Measurements from ENCODE around the gene ITPRIPL2. TPM values are rescaled to one million over a fixed set of nuclear protein-coding genes. Genes with fewer than 3 reads are reported as not detected.

ITPRIPL2 gene
- total RNA-seq, 4 donors from 2014 or later: 58.9 to 92.5 (median 75.7) TPM

DNA sequence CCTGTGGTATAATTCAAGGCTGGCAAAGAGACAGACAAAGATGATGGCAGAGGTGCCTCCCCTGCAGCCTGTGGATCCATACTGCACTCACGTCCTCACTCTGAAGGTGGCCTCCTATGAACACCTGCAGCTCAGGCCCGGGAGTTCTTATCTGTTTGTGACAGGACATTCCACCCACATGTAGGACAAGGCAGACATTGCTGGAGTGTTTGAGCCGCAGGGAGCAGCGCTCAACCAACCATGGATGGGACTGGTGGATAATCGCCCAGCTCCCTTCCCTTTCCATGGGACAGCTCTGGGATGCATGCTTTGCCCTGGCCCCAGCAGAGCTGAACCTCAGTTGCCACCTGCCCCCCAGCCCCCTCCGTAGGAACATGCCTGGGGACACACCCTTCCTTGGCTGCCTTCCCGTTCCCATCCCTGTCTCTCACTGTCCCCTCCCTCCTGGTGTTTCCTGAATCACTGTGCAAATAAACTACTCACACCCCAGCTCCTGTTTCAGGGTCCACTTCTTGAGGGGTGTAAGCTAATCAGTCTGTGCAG, 22.2 kb downstream of the ITPRIPL2 start:
- ATAC-seq (ENCODE audit: low FRiP score) (no peak), DNase-seq (ENCODE audit: low spot score) (no peak)
- TF ChIP-seq CTCF (IDR thresholded peaks at IDR 0.05): no peak

- DNase-seq (ENCODE audit: low spot score) (no peak), ATAC-seq (ENCODE audit: low FRiP score) (peak; percentile 53)
- TF ChIP-seq CTCF (IDR thresholded peaks at IDR 0.05): no peak
Observed at GRCh38 chr16:19136549-19137196, 22.9 kb downstream of the ITPRIPL2 start.

DNA sequence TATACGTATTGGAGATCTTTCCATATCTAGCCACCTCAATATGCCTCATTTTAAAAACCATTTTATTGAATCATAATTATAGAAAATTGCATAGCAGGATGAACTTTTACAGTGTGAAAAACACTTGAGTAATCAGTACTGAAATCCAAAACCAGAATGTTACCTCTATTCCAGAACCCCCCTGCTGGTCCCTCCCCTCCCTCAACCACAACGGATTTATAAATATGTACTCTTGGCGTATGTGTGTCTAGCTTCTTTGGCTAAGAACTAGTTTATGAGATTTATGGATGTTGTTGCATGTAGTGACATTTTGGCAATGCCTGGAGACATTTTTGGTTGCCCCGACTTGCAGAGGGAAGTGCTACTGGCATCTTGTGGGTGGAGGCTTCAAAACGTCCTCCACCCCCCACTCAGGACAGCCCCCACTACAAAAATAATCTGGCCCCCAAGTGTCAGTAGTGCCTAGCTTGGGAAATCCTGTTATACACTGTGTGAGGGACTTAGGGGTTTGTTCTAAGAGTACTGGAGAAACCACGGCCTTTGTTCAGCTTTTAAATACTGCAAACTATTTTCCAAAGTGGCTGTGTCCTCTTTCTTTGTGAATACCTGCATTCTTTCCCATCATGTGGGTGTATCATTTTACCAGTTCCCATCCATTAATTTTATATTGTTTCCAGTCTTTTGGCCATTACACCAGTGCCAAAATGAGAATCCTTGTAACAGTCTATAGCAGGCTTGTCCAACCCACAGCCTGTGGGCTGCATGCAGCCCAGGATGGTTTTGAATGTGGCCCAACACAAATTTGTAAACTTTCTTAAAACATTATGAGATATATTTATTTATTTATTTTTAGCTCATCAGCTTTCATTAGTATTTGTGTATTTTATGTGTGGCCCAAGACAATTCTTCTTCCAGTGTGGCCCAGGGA, 23.7 kb downstream of the ITPRIPL2 start:
- peak; percentile 29 for ATAC-seq (ENCODE audit: low FRiP score)
- no peak for TF ChIP-seq CTCF (IDR thresholded peaks at IDR 0.05)
- no peak for DNase-seq (ENCODE audit: low spot score)

DNA sequence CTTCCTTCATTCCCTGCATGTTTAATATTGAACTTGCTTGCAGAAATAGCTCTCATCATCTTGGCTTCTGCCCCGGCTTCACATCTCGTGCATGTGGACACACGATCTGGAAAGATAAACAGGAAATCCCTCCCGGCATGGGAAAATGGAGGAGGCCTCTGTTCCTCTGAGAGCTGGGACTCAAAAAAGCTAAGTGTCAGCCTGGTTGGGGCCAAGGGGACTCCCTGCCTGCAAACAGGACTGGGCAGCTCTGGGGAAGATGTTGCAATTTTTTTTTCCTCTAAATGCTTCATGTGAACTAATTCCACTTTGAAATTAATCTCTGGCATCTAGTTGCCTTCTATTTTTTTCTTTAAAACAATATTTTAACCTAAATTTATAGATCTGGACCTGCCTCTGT, 24.8 kb downstream of the ITPRIPL2 start:
- DNase-seq (ENCODE audit: low spot score) (no peak), ATAC-seq (ENCODE audit: low FRiP score) (peak; percentile 62)
- TF ChIP-seq CTCF (IDR thresholded peaks at IDR 0.05): no peak

DNA sequence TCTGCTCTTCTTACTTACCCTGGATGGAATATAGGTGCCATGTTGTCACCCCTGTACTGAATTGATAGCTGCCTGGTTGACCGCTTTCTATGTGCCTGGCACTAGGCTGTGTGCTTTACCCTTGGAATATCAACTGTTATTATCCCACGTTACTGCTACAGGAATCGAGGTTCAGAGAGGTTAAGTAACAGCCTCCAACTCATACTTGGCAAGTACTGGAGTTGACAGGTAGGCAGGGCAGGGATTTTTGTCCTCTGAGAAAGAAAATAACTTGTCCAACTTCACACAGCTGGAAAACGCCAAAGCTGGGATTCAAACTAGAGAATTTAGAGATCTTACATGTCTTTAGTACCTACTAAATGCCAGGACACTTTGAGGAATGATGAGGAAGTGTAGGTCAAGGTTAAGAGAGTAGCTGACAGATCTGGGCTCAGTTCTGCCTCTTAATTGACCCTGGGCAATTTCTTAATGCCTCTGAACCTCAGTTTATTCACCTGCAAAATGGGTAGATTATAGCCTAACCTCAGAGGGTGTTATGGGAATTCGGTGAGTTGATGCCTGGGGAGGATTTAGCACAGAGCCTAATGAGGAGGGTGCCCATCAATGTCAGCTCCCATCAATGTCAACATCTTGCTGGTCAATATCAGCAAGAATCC, 25.8 kb downstream of the ITPRIPL2 start:
- ATAC-seq (ENCODE audit: low FRiP score) (no peak), DNase-seq (ENCODE audit: low spot score) (no peak)
- TF ChIP-seq CTCF (IDR thresholded peaks at IDR 0.05): no peak

DNA sequence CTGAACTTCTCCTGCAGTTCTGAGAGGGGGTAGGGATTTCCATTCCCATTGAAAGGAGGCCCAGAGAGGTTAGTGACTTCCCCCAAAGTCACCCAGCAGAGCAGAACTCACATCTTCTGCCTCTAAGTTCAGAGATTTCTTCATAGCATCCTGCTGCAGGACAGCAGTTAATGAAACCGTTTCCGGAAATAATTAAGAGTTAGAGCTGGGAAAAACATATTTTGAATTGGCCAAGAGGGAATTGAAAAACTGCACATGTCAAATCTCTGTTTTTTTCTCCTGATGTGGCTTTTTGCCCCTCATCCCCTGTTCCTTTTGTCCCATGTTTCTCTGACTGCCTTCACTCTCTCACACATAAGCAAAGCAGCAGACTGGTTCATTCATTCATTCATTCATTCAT, 26.6 kb downstream of the ITPRIPL2 start:
- DNase-seq (ENCODE audit: low spot score) (no peak), ATAC-seq (ENCODE audit: low FRiP score) (no peak)
- no peak for TF ChIP-seq CTCF (IDR thresholded peaks at IDR 0.05)

All from omental fat pad (tissue), 4 donors.